PC-9 (cell line): Measurements from ENCODE around the gene CPNE7. TPM values are rescaled to one million over a fixed set of nuclear protein-coding genes. Genes with fewer than 3 reads are reported as not detected.

Source experiments
- BruUV-seq: library from RNA; stranded (reverse); fragments of 400-500 nt; replicated peaks from 2 replicates; lab custom pipeline; 2021; lab: Mats Ljungman, UMichigan
- CTCF ChIA-PET: fragments of 300-600 bp; sonication (Branson Sonifier 250); formaldehyde crosslinking; loops from one replicate; lab custom pipeline; 2022; ENCODE audit warnings: antibody characterized with exemption; lab: Charles Lee
- POLR2A ChIA-PET: fragments of 300-600 bp; sonication (Branson Sonifier 250); formaldehyde crosslinking; loops from one replicate; lab custom pipeline; 2022; ENCODE audit warnings: antibody characterized with exemption; ENCODE audit not compliant: unreplicated experiment; lab: Charles Lee
- DNase-seq, 2 experiments: peaks; one replicate each; pipeline versions ENCODE4 v3.0.0 to v3.0.0-alpha.2; 2015 to 2022; ENCODE audit warnings: mixed read lengths in 1 of 2
- H2AFZ ChIP-seq: fragments of 200-600 bp; sonication (generic); 2 replicates; pipeline ENCODE4 v1.8.1; 2017; ENCODE audit warnings: antibody characterized with exemption
- H3F3A ChIP-seq: fragments of 200-600 bp; sonication (generic); 2 replicates; pipeline ENCODE4 v1.8.1; 2017; ENCODE audit warnings: antibody characterized with exemption, mild to moderate bottlenecking, low read depth; ENCODE audit not compliant: insufficient read depth
- H3K27ac ChIP-seq: fragments of 200-600 bp; sonication (generic); 2 replicates; pipeline ENCODE4 v1.6.1; 2016; ENCODE audit warnings: mixed run types
- H3K27me3 ChIP-seq: fragments of 200-600 bp; sonication (generic); 2 replicates; pipeline ENCODE4 v1.6.1; 2016; ENCODE audit warnings: low read depth, mixed run types; ENCODE audit not compliant: insufficient read depth
- H3K36me3 ChIP-seq: fragments of 200-600 bp; sonication (generic); 2 replicates; pipeline ENCODE4 v1.6.1; 2016; ENCODE audit warnings: low read depth, mixed run types
- H3K4me1 ChIP-seq: fragments of 200-600 bp; sonication (generic); replicated peaks from 2 replicates; pipeline ENCODE4 v1.6.1; 2016; ENCODE audit warnings: mixed run types; ENCODE audit not compliant: insufficient read depth
- H3K4me2 ChIP-seq: fragments of 200-600 bp; sonication (generic); 2 replicates; pipeline ENCODE4 v1.6.1; 2017; ENCODE audit warnings: mixed run types
- H3K4me3 ChIP-seq: fragments of 200-600 bp; sonication (generic); 2 replicates; pipeline ENCODE4 v1.6.1; 2016; ENCODE audit warnings: mixed run types
- H3K79me2 ChIP-seq: fragments of 200-600 bp; sonication (generic); 2 replicates; pipeline ENCODE4 v1.6.1; 2017; ENCODE audit warnings: low read depth, mixed run types
- H3K9me2 ChIP-seq: fragments of 200-600 bp; sonication (generic); 2 replicates; pipeline ENCODE4 v1.8.1; 2017; ENCODE audit warnings: mild to moderate bottlenecking; ENCODE audit not compliant: insufficient read depth
- H3K9me3 ChIP-seq: fragments of 200-600 bp; sonication (generic); 2 replicates; pipeline ENCODE4 v1.8.1; 2016; ENCODE audit warnings: low read depth; ENCODE audit not compliant: insufficient read depth
- H4K20me1 ChIP-seq: fragments of 200-600 bp; sonication (generic); 2 replicates; pipeline ENCODE4 v1.8.1; 2017; ENCODE audit not compliant: insufficient read depth
- CTCF ChIP-seq: fragments of 200-600 bp; sonication (generic); conservative IDR thresholded peaks from 2 replicates; pipeline ENCODE4 v1.6.1; 2017; ENCODE audit warnings: mixed run types, antibody characterized with exemption, mild to moderate bottlenecking, moderate library complexity
- EZH2 ChIP-seq: fragments of 200-600 bp; sonication (generic); IDR thresholded peaks from 2 replicates; pipeline ENCODE4 v1.8.0; 2017; ENCODE audit warnings: antibody characterized with exemption, low read depth
- intact Hi-C: fragments of 100-400 bp; cut with micrococcal nuclease; formaldehyde crosslinking; loops from one replicate; pipeline ENCODE4 v1.10.0; 2022; ENCODE audit not compliant: unreplicated experiment
- total RNA-seq: library from RNA; stranded (reverse); gene quantifications from 2 replicates; pipeline ENCODE4 v1.2.3, GENCODE V29; 2021

CPNE7 gene
- total RNA-seq, 1 experiment from 2014 or later = 19.5 TPM

- Histone ChIP-seq H3K4me1 (peaks cover 26% of the 10 kb centered on the region), H3F3A (peaks cover 20% of the 10 kb centered on the region; the same call in 1 of the 2 replicates), H3K27ac (no peak overlapping the region), H3K4me3 (no peak overlapping the region), H3K9me2 (no peaks in the 10 kb centered on the region), H3K27me3 (no peaks in the 10 kb centered on the region), H2AFZ (no peak overlapping the region), H3K4me2 (no peak overlapping the region), H4K20me1 (no peaks in the 10 kb centered on the region), H3K79me2 (no peaks in the 10 kb centered on the region), H3K9me3 (no peaks in the 10 kb centered on the region), H3K36me3 (no peaks in the 10 kb centered on the region)
- no peak for DNase-seq
- TF ChIP-seq CTCF = no peak
- TF ChIP-seq EZH2 = no peak
- CTCF ChIA-PET = no interaction called here
- intact Hi-C loops = no loop called here
- POLR2A ChIA-PET = interaction anchor here (0.6 kb wide), 1 partner anchor 276 kb away, joined by 24 read pairs; no protein-coding TSS in a partner anchor
- BruUV-seq = no TSS peak
Observed at GRCh38 chr16:89606006-89606405, 30.4 kb downstream of the CPNE7 start.

GRCh38 chr16:89607453-89607852 lies 31.9 kb downstream of the CPNE7 start:
- H3K4me2 ChIP-seq = no peak overlapping the region
- no peaks in the 10 kb centered on the region for H3K9me3 ChIP-seq
- H3K4me1 ChIP-seq = peaks cover 23% of the 10 kb centered on the region
- DNase-seq = no peak
- peaks cover 20% of the 10 kb centered on the region; the same call in 1 of the 2 replicates for H3F3A ChIP-seq
- no peaks in the 10 kb centered on the region for H3K36me3 ChIP-seq
- no peaks in the 10 kb centered on the region for H3K9me2 ChIP-seq
- no peak overlapping the region for H3K4me3 ChIP-seq
- no peaks in the 10 kb centered on the region for H3K79me2 ChIP-seq
- H3K27ac ChIP-seq = no peak overlapping the region
- intact Hi-C loops = no loop called here
- H2AFZ ChIP-seq = no peak overlapping the region
- BruUV-seq = no TSS peak
- TF ChIP-seq CTCF (no peak), EZH2 (no peak)
- POLR2A ChIA-PET = no interaction called here
- H3K27me3 ChIP-seq = no peaks in the 10 kb centered on the region
- no peaks in the 10 kb centered on the region for H4K20me1 ChIP-seq
- CTCF ChIA-PET = no interaction called here

GRCh38 chr16:89607937-89608740 lies 32.6 kb downstream of the CPNE7 start:
- no peaks in the 10 kb centered on the region for H3K36me3 ChIP-seq
- TF ChIP-seq CTCF (no peak), EZH2 (no peak)
- ChIA-PET CTCF (no interaction called here), POLR2A (no interaction called here)
- DNase-seq = no peak
- no peak overlapping the region for H3K4me2 ChIP-seq
- H3K9me3 ChIP-seq = no peaks in the 10 kb centered on the region
- H3K4me3 ChIP-seq = no peak overlapping the region
- H3K27me3 ChIP-seq = no peaks in the 10 kb centered on the region
- H3K27ac ChIP-seq = no peak overlapping the region
- peaks cover 16% of the 10 kb centered on the region; the same call in 1 of the 2 replicates for H3F3A ChIP-seq
- H2AFZ ChIP-seq = no peak overlapping the region
- H4K20me1 ChIP-seq = no peaks in the 10 kb centered on the region
- no peaks in the 10 kb centered on the region for H3K9me2 ChIP-seq
- BruUV-seq = no TSS peak
- H3K79me2 ChIP-seq = no peaks in the 10 kb centered on the region
- H3K4me1 ChIP-seq = peaks cover 17% of the 10 kb centered on the region
- intact Hi-C loops = no loop called here
